Erythroblast (primary cell): Measurements from ENCODE around the gene GABRG3.

ENCODE experiments used
- GATA1 ChIP-seq: IDR thresholded peaks from 2 replicates; pipeline ENCODE4 v1.6.1; 2011; ENCODE audit warnings: low read depth, mild to moderate bottlenecking, control low read depth, low read length, moderate library complexity
- POLR2A ChIP-seq: IDR thresholded peaks from 2 replicates; pipeline ENCODE4 v1.6.1; 2011; ENCODE audit warnings: mild to moderate bottlenecking, low read length

DNA sequence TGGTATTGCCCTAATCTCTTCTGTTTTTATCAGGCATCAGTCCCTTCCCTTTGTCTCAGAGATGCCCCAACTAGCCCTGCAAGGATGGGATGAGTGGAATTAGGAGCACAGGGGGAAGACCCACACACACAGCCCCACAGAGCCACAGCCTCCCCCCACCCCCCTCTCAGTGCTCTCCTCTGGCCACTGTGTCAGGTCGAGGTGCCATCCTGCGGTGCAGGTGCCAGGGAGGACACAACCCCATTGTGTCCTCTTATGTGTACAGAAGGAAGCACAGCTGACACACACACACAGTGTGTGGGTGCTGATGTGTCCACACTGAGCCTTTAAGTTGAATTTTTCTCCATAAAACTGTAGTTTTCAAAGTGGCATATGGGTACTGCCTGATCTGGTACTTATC, 593.7 kb downstream of the GABRG3 start:
- TF ChIP-seq POLR2A: no peak
- TF ChIP-seq GATA1: no peak
